ENCODE data around the gene AAR2. TPM values are rescaled to one million over a fixed set of nuclear protein-coding genes. Genes with fewer than 3 reads are reported as not detected.

Gene AAR2
- total RNA-seq, 1 experiment from 2014 or later = 24.9 TPM

GRCh38 chr20:36303020-36303595 is 66.8 kb downstream of the AAR2 start:
- DNase-seq = peak; percentile 23
- H3K36me3 ChIP-seq (ENCODE audit: insufficient read depth, low read length) = no peaks in the 10 kb centered on the region
- H3K9me3 ChIP-seq (ENCODE audit: low read length) = no peaks in the 10 kb centered on the region
- H3K4me2 ChIP-seq (ENCODE audit: low read depth, low read length, poor library complexity, severe bottlenecking) = no peak overlapping the region
- no peak overlapping the region for H3K9ac ChIP-seq (ENCODE audit: low read length)
- H4K20me1 ChIP-seq (ENCODE audit: insufficient read depth, low read depth, low read length) = no peaks in the 10 kb centered on the region
- no peak overlapping the region for H3K27ac ChIP-seq (ENCODE audit: low read length)
- H3K4me3 ChIP-seq (ENCODE audit: low read length) = no peak overlapping the region
- no peak overlapping the region for H2AFZ ChIP-seq (ENCODE audit: low read length)
- no peaks in the 10 kb centered on the region for H3K4me1 ChIP-seq (ENCODE audit: low read length)
- H3K9me2 ChIP-seq (replicated peaks; ENCODE audit: insufficient read depth, low read length) = no peaks in the 10 kb centered on the region
- H3K79me2 ChIP-seq (ENCODE audit: low read length) = no peaks in the 10 kb centered on the region
- H3K27me3 ChIP-seq (ENCODE audit: low read length) = no peaks in the 10 kb centered on the region

GRCh38 chr20:36303831-36304230 is 67.6 kb downstream of the AAR2 start:
- Histone ChIP-seq H3K9me2 (replicated peaks; ENCODE audit: insufficient read depth, low read length) (no peaks in the 10 kb centered on the region), H4K20me1 (ENCODE audit: insufficient read depth, low read depth, low read length) (no peaks in the 10 kb centered on the region), H2AFZ (ENCODE audit: low read length) (no peak overlapping the region), H3K4me3 (ENCODE audit: low read length) (no peak overlapping the region), H3K4me1 (ENCODE audit: low read length) (no peaks in the 10 kb centered on the region), H3K36me3 (ENCODE audit: insufficient read depth, low read length) (no peaks in the 10 kb centered on the region), H3K4me2 (ENCODE audit: low read depth, low read length, poor library complexity, severe bottlenecking) (no peak overlapping the region), H3K9me3 (ENCODE audit: low read length) (no peaks in the 10 kb centered on the region), H3K79me2 (ENCODE audit: low read length) (no peaks in the 10 kb centered on the region), H3K9ac (ENCODE audit: low read length) (no peak overlapping the region), H3K27ac (ENCODE audit: low read length) (no peak overlapping the region), H3K27me3 (ENCODE audit: low read length) (no peaks in the 10 kb centered on the region)
- DNase-seq = no peak

- Histone ChIP-seq H2AFZ (ENCODE audit: low read length) (no peak overlapping the region), H3K4me2 (ENCODE audit: low read depth, low read length, poor library complexity, severe bottlenecking) (no peak overlapping the region), H3K9ac (ENCODE audit: low read length) (no peak overlapping the region), H3K4me3 (ENCODE audit: low read length) (no peak overlapping the region), H3K9me2 (replicated peaks; ENCODE audit: insufficient read depth, low read length) (no peaks in the 10 kb centered on the region), H3K36me3 (ENCODE audit: insufficient read depth, low read length) (no peaks in the 10 kb centered on the region), H3K27ac (ENCODE audit: low read length) (no peak overlapping the region), H4K20me1 (ENCODE audit: insufficient read depth, low read depth, low read length) (no peaks in the 10 kb centered on the region), H3K27me3 (ENCODE audit: low read length) (no peaks in the 10 kb centered on the region), H3K79me2 (ENCODE audit: low read length) (no peaks in the 10 kb centered on the region), H3K4me1 (ENCODE audit: low read length) (no peaks in the 10 kb centered on the region), H3K9me3 (ENCODE audit: low read length) (no peaks in the 10 kb centered on the region)
- DNase-seq = no peak
Observed at GRCh38 chr20:36304786-36305495, 68.7 kb downstream of the AAR2 start.

- Histone ChIP-seq H3K4me2 (ENCODE audit: low read depth, low read length, poor library complexity, severe bottlenecking) (no peak within 1 kb of the TSS), H3K27me3 (ENCODE audit: low read length) (no peaks in the 10 kb centered on the region), H3K4me1 (ENCODE audit: low read length) (no peaks in the 10 kb centered on the region)
Observed at GRCh38 chr20:36305602-36306551, 69.6 kb downstream of the AAR2 start, which contains the start of gene DLGAP4. Gene DLGAP4 (plus strand): TSS chr20:36306339. CDS start chr20:36431718, 125,379 bp downstream.

More at GRCh38 chr20:36305602-36306551, 69.6 kb downstream of the AAR2 start, which contains the start of gene DLGAP4:
- no peak within 1 kb of the TSS for H2AFZ ChIP-seq (ENCODE audit: low read length)
- H3K9me3 ChIP-seq (ENCODE audit: low read length) = no peaks in the 10 kb centered on the region
- no peak within 1 kb of the TSS for H3K4me3 ChIP-seq (ENCODE audit: low read length)
- H4K20me1 ChIP-seq (ENCODE audit: insufficient read depth, low read depth, low read length) = no peaks in the 10 kb centered on the region
- no peak within 1 kb of the TSS for H3K9ac ChIP-seq (ENCODE audit: low read length)
- H3K36me3 ChIP-seq (ENCODE audit: insufficient read depth, low read length) = no peaks in the 10 kb centered on the region
- no peaks in the 10 kb centered on the region for H3K79me2 ChIP-seq (ENCODE audit: low read length)
- H3K9me2 ChIP-seq (replicated peaks; ENCODE audit: insufficient read depth, low read length) = no peaks in the 10 kb centered on the region
- DNase-seq = no peak
- no peak within 1 kb of the TSS for H3K27ac ChIP-seq (ENCODE audit: low read length)

Other genes with a start within 250 kb of the AAR2 start
- gene EPB41L1, start 81.7 kb upstream of the AAR2 start, total RNA-seq (2014; rRNA removed; shearing (Covaris generic); ENCODE audit: low replicate concordance) = 5.9 and 10.6 TPM in 2 replicates
- gene DLGAP4, start 69.9 kb downstream of the AAR2 start, total RNA-seq (2014; rRNA removed; shearing (Covaris generic); ENCODE audit: low replicate concordance) = 7.5 and 7.6 TPM in 2 replicates